ENCODE results near the gene CHRNB4.

The CHRNB4 gene

GRCh38 chr15:78661001-78661400 is 20.0 kb upstream of the CHRNB4 start:
- TF ChIP-seq SIN3A (IDR thresholded peaks at IDR 0.05; ENCODE audit: borderline replicate concordance, insufficient read depth, low read length) (no peak), FOXP2 (optimal IDR thresholded peaks at IDR 0.05; ENCODE audit: borderline replicate concordance, extremely low read depth, extremely low read length, insufficient read depth) (no peak), TAF1 (IDR thresholded peaks at IDR 0.05; ENCODE audit: borderline replicate concordance, insufficient read depth, low read length) (no peak), POLR2AphosphoS5 (IDR thresholded peaks at IDR 0.05; ENCODE audit: low read depth, low read length) (no peak), REST (IDR thresholded peaks at IDR 0.05; ENCODE audit: insufficient read depth in 1 of 2, low read depth in 2 of 2, low read length in 2 of 2) (no peak)

GRCh38 chr15:78660584-78660983 is 19.6 kb upstream of the CHRNB4 start:
- TF ChIP-seq POLR2AphosphoS5 (IDR thresholded peaks at IDR 0.05; ENCODE audit: low read depth, low read length) (no peak), TAF1 (IDR thresholded peaks at IDR 0.05; ENCODE audit: borderline replicate concordance, insufficient read depth, low read length) (no peak), SIN3A (IDR thresholded peaks at IDR 0.05; ENCODE audit: borderline replicate concordance, insufficient read depth, low read length) (no peak), REST (IDR thresholded peaks at IDR 0.05; ENCODE audit: insufficient read depth in 1 of 2, low read depth in 2 of 2, low read length in 2 of 2) (no peak), FOXP2 (optimal IDR thresholded peaks at IDR 0.05; ENCODE audit: borderline replicate concordance, extremely low read depth, extremely low read length, insufficient read depth) (no peak)

- TF ChIP-seq REST (IDR thresholded peaks at IDR 0.05; ENCODE audit: insufficient read depth in 1 of 2, low read depth in 2 of 2, low read length in 2 of 2) = no peak
- TF ChIP-seq TAF1 (IDR thresholded peaks at IDR 0.05; ENCODE audit: borderline replicate concordance, insufficient read depth, low read length) = no peak
- no peak for TF ChIP-seq SIN3A (IDR thresholded peaks at IDR 0.05; ENCODE audit: borderline replicate concordance, insufficient read depth, low read length)
- TF ChIP-seq POLR2AphosphoS5 (IDR thresholded peaks at IDR 0.05; ENCODE audit: low read depth, low read length) = no peak
- no peak for TF ChIP-seq FOXP2 (optimal IDR thresholded peaks at IDR 0.05; ENCODE audit: borderline replicate concordance, extremely low read depth, extremely low read length, insufficient read depth)
Measured at GRCh38 chr15:78658823-78659222, 17.8 kb upstream of the CHRNB4 start.

GRCh38 chr15:78654272-78654671 is 13.3 kb upstream of the CHRNB4 start:
- TF ChIP-seq SIN3A (IDR thresholded peaks at IDR 0.05; ENCODE audit: borderline replicate concordance, insufficient read depth, low read length) (no peak), POLR2AphosphoS5 (IDR thresholded peaks at IDR 0.05; ENCODE audit: low read depth, low read length) (no peak), TAF1 (IDR thresholded peaks at IDR 0.05; ENCODE audit: borderline replicate concordance, insufficient read depth, low read length) (no peak), FOXP2 (optimal IDR thresholded peaks at IDR 0.05; ENCODE audit: borderline replicate concordance, extremely low read depth, extremely low read length, insufficient read depth) (no peak), REST (IDR thresholded peaks at IDR 0.05; ENCODE audit: insufficient read depth in 1 of 2, low read depth in 2 of 2, low read length in 2 of 2) (no peak)

Measured in PFSK-1 (cell line).